ENCODE results near the gene MYBPH. TPM values are rescaled to one million over a fixed set of nuclear protein-coding genes. Genes with fewer than 3 reads are reported as not detected.

Gene MYBPH
- total and polyA plus RNA-seq, 2 donors (not counting 1 experiment from before 2014, with no cell fraction given): not detected

DNA sequence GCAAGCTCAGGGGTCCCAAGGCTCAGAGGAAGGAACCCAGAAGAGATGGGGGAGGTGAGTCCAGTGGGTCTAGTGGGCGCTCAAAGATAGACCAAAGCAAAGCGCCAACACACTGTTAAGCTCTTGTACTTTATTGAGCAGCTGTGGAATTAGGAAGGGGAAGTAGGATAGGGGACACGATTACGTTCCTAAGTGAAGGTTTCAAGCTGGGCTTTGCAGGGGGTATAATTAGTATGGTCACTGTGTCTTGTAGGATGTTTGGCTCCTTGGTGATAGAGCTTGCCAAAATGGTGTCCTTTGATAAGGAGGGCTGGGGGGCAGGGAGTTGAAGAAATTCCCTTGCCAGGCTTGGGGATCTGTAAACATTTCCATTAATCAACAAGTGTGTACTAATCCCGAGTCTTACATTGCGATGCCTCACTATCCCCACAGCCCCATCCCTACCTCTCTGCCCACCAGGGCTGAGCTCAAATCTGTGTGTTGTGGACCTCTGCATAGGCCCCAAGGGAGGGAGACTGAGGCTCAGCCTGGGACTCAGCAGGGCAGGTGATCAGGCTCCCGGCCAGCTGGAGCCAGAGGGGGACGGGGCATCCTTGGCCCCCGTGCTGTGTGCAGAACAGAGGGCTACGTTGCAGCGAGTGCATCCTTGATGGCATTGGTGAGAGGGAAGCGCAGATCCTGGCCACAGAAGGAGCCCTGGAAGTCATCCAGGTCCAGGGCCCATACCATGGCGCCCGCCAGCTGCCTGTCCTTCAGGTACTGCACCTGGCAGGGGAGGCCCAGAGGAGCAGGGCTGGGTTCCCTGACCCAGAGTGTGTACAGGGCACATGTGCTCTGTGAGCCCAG lies 3.4 kb upstream of the MYBPH start:
- intact Hi-C loops (cut with micrococcal nuclease): no loop called here
- H3K9me3 ChIP-seq (ENCODE audit: control extremely low read depth in 1 of 3, control insufficient read depth in 2 of 3, insufficient read depth in 1 of 3, low read length in 2 of 3): no peaks in the 10 kb centered on the region
- no peak overlapping the region for H3K27ac ChIP-seq (ENCODE audit: low read length in 2 of 2)
- DNase-seq (no peak), ATAC-seq (ENCODE audit: low read depth) (no peak)
- peaks cover 1% of the 10 kb centered on the region for H3K4me1 Mint-ChIP-seq
- H4K20me1 ChIP-seq (ENCODE audit: control insufficient read depth, insufficient read depth, low read length, poor library complexity, severe bottlenecking): no peaks in the 10 kb centered on the region
- WGBS (ENCODE audit: insufficient coverage): 85% methylated on average over 14 of the region's 14 CpGs
- H3K27me3 ChIP-seq (replicated peaks in 1 of 4; ENCODE audit: control extremely low read depth in 1 of 4, control insufficient read depth in 3 of 4, insufficient read depth in 4 of 4, low read length in 3 of 4): peaks cover 0 to 6% (median 0%) of the 10 kb centered on the region in 4 experiments
- no peaks in the 10 kb centered on the region for H3K36me3 ChIP-seq (replicated peaks in 1 of 2; ENCODE audit: control extremely low read depth in 1 of 2, control insufficient read depth in 1 of 2, extremely low read depth in 1 of 2, insufficient read depth in 2 of 2, low read length in 1 of 2)
- no peak overlapping the region for H3K27ac Mint-ChIP-seq
- no peak overlapping the region for H2AFZ ChIP-seq (ENCODE audit: insufficient read depth, low read depth, low read length, poor library complexity, severe bottlenecking)
- no peak for TF ChIP-seq CTCF (IDR thresholded peaks at IDR 0.05)
- no peak for TF ChIP-seq EZH2 (IDR thresholded peaks at IDR 0.05; ENCODE audit: borderline replicate concordance, insufficient read depth, low read depth, low read length, poor library complexity, severe bottlenecking)
- H3K79me2 ChIP-seq (ENCODE audit: control insufficient read depth, insufficient read depth, low read length): no peaks in the 10 kb centered on the region
- POLR2A ChIA-PET: no interaction called here
- H3K4me3 ChIP-seq (ENCODE audit: control extremely low read depth in 1 of 5, extremely low read depth in 1 of 5, insufficient read depth in 1 of 5, low read depth in 2 of 5, low read length in 4 of 5): no peak overlapping the region
- no peaks in the 10 kb centered on the region for H3K9me3 Mint-ChIP-seq (ENCODE audit: insufficient read depth)
- CTCF ChIA-PET: no interaction called here
- no peak overlapping the region for H3K4me3 Mint-ChIP-seq
- peaks cover 0 to 8% of the 10 kb centered on the region in 2 donors for H3K4me1 ChIP-seq (ENCODE audit: control insufficient read depth in 2 of 2, insufficient read depth in 2 of 2, low read length in 2 of 2)
- peaks cover 6% of the 10 kb centered on the region for H3K27me3 Mint-ChIP-seq
- H3K4me2 ChIP-seq (replicated peaks; ENCODE audit: low read depth, low read length, poor library complexity, severe bottlenecking): no peak overlapping the region
- H3K9ac ChIP-seq (ENCODE audit: low read length): no peak overlapping the region

DNA sequence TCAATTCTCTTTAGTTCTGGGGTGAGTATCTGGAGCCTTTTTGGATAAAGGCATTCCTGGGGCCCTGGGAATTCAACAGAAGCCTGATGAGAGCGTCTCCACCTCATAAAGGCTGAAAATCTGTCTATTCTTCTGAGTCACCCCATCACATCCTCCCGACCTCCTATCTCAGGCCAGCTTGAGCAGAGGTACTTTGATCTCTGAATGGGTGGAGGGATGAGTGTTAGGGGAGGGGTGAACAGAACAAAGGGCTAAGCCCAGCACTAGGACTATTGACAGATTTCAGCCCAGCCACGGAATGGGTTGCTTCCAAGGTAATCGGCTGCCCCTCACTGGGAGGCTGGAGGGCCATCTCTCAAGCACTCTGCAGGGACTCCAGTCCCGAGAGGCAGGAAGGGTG lies 2.5 kb upstream of the MYBPH start:
- H3K27me3 ChIP-seq (replicated peaks in 1 of 4; ENCODE audit: control extremely low read depth in 1 of 4, control insufficient read depth in 3 of 4, insufficient read depth in 4 of 4, low read length in 3 of 4): peaks cover 0 to 6% (median 0%) of the 10 kb centered on the region in 4 experiments
- WGBS (ENCODE audit: insufficient coverage): 79% methylated on average over 3 of the region's 5 CpGs

More for the DNA sequence above, 2.5 kb upstream of the MYBPH start:
- Mint-ChIP-seq H3K9me3 (ENCODE audit: insufficient read depth) (no peaks in the 10 kb centered on the region), H3K27ac (no peak overlapping the region), H3K4me3 (no peak overlapping the region), H3K4me1 (peaks cover 1% of the 10 kb centered on the region), H3K27me3 (peaks cover 6% of the 10 kb centered on the region)
- Histone ChIP-seq H3K4me2 (replicated peaks; ENCODE audit: low read depth, low read length, poor library complexity, severe bottlenecking) (no peak overlapping the region), H3K79me2 (ENCODE audit: control insufficient read depth, insufficient read depth, low read length) (no peaks in the 10 kb centered on the region), H3K4me3 (ENCODE audit: control extremely low read depth in 1 of 5, extremely low read depth in 1 of 5, insufficient read depth in 1 of 5, low read depth in 2 of 5, low read length in 4 of 5) (no peak overlapping the region), H3K9ac (ENCODE audit: low read length) (no peak overlapping the region), H3K27ac (ENCODE audit: low read length in 2 of 2) (no peak overlapping the region), H3K36me3 (replicated peaks in 1 of 2; ENCODE audit: control extremely low read depth in 1 of 2, control insufficient read depth in 1 of 2, extremely low read depth in 1 of 2, insufficient read depth in 2 of 2, low read length in 1 of 2) (no peaks in the 10 kb centered on the region), H4K20me1 (ENCODE audit: control insufficient read depth, insufficient read depth, low read length, poor library complexity, severe bottlenecking) (no peaks in the 10 kb centered on the region), H2AFZ (ENCODE audit: insufficient read depth, low read depth, low read length, poor library complexity, severe bottlenecking) (no peak overlapping the region), H3K9me3 (ENCODE audit: control extremely low read depth in 1 of 3, control insufficient read depth in 2 of 3, insufficient read depth in 1 of 3, low read length in 2 of 3) (no peaks in the 10 kb centered on the region), H3K4me1 (ENCODE audit: control insufficient read depth in 2 of 2, insufficient read depth in 2 of 2, low read length in 2 of 2) (peaks cover 0 to 8% of the 10 kb centered on the region in 2 donors)
- intact Hi-C loops (cut with micrococcal nuclease): no loop called here
- TF ChIP-seq EZH2 (IDR thresholded peaks at IDR 0.05; ENCODE audit: borderline replicate concordance, insufficient read depth, low read depth, low read length, poor library complexity, severe bottlenecking): no peak
- no peak for TF ChIP-seq CTCF (IDR thresholded peaks at IDR 0.05)
- ChIA-PET POLR2A (interaction anchor here (0.7 kb wide), 1 partner anchor 1542 kb away, joined by 3 read pairs; no protein-coding TSS in a partner anchor), CTCF (no interaction called here)
- no peak for ATAC-seq (ENCODE audit: low read depth)
- no peak for DNase-seq

Measured in B cell (primary cell).